Activated naive CD4-positive, alpha-beta T cell treated with Interleukin-2 at 50 U/mL for 16 hours (primary cell): ENCODE results near the gene TEX29.

ENCODE experiments used
- DNase-seq: peaks from one replicate; pipeline ENCODE4 v3.0.0-alpha.2; 2020

Gene TEX29

DNA sequence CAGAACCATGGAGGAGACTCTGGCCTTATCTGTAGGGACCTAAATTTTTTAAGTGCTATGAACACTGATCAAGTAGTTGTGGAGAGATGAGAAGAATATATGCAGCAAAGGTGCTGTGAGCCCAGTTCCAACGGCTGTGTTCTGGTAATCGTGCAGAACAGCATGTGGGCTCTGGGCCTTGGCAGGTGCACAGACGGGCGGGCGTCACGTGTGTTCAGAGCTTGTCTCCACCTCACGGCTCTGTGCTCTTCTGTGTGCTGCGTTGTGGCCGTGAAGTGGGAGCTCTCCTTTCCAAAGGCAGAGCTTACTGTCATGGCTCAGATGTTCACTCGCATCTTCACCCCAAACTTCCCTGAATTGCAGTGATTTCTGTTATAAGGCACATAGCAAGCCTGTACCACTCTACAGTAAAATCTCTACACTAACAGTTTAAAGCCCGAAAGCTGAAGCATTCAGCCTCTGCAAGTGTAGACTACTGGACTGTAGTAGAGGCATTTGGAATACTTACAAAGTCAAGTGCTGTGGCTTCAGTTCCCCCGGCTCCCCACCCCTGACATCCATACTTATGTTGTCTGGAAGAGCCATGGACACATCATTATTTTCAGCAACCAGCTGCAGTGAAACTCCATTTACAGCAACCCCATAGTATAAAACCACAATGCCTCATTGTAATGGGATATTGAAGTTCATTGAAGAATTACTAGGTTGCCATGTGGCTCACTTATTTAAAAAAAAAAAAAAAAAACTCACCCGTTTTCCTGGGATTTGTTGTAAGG, 27.5 kb upstream of the TEX29 start:
- no peak for DNase-seq

DNA sequence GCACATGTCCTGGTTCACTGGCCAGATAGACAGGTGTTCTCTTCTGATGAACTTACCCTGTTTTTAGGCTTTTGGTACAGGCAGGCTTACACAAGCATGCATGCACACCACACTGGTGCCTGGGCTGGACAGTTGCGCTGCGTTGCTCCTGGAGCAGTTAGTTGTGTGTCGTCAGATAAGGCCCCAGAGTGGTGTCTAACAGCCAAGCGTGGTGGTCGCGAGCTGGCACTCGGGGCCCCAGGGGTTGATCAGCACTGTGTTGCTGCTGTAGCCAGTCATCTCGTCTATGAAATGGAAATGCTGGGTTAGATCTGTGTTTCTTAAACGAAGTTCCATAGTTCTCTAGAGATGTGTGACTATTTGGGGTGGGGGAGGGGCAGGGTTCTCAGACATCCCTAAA, 24.6 kb upstream of the TEX29 start:
- DNase-seq: no peak

DNA sequence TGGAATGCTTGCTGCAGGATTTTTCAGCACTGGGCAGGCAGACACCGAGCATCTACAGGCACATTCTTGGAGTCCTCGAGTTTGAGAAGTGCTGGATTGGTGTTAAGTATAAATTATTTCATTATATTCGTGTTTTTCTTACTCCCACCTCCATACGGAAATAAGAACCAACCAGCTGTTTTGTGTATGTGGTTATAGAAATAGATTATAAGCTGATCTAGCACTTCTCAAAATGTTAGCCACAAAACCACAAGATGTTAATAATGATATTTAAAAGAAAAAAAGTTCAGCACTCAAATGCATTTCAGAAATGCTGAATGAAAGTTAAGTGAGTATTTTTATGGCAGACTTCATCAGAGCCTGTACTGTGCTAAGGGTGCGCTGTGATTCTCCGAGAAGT, 24.0 kb upstream of the TEX29 start:
- DNase-seq: no peak

DNA sequence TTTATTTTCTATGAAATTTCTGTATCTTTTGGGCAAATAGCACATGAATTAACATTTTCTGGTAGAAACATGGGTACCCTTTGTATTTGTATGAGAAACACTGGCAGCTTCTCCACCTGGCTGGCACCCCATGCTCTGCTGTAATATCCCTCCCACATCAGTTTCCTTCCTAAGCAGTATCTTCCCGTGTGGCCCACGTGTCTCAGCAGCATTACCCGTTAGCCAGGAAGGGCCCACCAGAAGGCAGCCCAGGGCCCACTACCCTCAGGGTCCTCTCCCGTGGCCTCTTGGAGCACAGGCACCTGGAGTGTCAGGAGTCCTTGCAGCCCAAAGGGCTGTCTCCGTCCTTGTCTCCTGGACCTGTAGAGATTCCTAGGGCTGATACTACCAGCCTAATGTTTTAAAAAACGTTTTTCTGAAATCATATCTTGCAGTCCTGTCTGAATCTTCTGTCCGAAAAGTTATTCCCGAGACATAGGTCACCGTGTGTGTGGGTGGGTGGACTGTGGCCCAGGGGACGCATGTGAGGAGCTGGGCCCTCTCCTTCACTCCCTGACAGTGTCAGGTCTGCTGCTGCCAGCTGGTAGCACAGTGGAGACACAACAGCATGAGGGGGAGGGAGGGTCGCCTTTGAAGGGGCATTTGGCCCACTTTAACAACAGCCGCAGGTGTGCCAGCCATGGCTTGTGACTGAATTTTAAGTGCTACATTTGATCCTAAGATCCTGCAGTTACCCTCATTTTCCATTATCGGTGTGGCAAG, 22.0 kb upstream of the TEX29 start:
- no peak for DNase-seq

DNA sequence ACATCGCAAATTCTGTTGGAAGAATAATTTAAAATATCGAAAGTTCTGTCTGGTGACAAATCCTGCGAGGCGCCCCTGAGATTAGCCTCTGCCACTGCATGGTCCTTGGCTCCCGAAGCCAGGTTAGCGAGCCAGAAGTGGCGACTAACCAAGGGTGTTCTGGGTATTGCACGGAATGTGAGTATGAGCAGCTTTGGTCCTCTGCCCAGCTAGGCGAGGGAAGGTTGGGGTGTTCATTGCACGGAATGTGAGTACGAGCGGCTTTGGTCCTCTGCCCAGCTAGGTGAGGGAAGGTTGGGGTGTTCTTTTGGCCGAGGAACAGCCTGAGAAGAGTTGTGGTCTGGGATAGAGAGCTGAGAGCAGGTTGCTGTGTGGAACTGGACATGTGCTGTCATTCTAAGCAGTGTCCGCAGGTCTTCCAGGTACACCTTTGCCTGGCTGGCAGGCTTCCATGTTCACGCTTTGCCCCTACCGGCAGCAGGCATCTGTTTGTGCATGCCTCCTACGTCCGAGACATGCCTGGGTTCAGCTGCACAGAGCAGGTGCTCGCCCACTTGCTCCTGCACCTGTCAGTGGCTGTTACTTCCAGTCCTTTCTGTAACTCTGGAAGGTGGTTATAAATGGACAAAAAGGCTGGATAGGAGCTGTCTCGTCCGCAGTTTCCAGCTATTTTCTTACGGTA, 18.3 kb upstream of the TEX29 start:
- no peak for DNase-seq

DNA sequence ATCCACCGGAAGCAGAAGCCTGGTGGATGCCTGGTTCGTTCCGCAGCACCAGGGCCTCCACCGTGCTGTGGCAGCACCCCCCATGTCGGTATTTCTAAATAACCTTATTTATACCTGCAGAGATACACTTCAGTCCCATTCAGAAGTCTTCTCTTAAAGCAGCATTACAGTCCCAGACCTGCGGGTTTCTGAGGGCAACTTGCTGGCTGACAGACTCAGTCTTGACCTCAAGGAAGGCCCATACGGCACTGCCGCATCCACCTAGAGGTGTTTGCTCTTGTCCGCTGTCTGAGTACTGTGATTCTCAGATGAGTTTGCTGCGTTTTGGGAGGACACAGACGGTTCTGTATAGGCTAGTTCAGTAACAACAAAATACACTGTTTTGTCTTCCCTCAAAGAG, 16.9 kb upstream of the TEX29 start:
- no peak for DNase-seq

DNA sequence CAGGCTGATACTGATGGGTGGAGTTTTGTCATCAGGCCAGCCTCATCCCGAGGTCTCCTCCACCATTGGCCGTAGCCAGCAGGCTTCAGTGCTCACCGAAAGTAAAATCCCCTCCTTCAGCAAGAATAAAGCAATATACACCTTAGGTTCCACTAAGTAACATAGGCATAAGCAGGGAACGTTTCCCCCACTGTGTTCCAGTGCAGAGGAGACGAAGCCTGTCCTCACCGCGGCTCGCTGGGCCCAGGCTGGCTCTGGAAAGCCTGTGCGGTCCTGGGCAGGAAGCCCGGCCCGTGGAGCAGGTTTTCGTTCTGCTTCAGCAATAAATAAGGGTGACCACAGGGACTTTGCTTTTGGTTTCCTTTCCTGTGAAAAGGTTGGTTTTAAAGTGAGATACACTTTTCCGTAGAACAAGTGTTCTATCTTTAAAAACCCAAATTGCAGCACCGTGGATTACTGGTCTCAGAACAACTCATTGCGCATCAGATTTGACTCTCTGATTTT, 16.3 kb upstream of the TEX29 start:
- DNase-seq: no peak

DNA sequence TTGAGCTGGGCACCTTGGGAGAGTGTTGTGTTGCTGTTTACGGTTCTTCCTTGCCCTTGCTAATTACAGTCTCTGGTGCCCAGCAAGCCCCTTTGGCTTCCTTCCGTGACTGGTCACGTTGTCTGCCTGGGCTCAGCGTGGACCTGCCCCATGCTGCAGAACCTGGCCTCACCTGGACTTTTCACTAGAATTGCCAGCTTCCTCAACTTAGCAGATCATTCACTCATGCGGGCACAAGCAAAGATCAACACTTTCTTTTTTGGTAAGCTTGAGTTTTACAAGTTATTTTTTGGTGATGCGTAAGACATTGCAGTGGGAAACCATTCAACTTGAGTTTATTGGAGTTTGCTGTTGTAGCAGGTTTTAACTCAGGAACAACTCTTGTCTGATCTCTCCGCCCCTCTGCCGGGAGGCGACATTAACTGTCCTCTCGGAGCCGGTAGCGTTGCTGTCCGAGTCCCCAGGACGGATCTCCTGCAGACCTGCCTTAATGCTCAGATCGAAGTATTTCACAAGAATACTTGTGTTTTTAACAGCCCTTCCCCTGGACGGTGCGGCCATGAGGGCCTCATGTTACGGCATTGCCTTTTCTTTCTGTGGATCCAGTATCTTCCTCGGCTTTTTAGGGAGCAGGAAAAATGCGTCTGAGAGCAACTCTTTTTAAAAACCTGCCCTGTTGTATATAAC, 15.7 kb upstream of the TEX29 start:
- DNase-seq: no peak

DNA sequence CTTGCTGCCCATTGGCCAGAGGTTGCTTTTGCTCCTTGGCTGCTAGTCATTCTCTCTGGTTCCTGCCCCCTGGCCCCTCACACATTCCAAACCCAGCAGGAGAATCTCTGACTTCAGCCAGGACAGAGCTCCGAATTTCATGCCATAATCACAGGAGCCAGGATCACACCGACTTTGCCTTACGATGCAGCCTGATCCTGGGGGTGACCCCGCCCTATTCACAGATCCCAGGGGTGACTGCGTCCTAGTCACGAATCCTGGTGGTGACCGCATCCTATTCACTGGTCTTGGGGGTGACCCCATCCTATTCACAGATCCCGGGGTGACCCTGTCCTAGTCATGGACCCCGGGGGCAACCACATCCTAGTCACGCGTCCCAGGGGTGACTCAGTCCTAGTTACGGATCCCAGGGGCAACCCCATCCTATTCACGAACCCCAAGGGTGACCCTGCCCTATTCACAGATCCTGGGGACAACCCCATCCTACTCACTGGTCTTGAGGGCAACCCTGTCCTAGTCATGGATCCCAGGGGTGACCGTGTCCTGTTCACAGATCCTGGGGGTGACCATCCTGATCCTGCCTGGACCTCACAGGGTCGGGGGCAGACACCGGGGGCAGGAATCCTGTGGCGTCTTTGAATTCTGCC, 7.4 kb upstream of the TEX29 start:
- no peak for DNase-seq

DNA sequence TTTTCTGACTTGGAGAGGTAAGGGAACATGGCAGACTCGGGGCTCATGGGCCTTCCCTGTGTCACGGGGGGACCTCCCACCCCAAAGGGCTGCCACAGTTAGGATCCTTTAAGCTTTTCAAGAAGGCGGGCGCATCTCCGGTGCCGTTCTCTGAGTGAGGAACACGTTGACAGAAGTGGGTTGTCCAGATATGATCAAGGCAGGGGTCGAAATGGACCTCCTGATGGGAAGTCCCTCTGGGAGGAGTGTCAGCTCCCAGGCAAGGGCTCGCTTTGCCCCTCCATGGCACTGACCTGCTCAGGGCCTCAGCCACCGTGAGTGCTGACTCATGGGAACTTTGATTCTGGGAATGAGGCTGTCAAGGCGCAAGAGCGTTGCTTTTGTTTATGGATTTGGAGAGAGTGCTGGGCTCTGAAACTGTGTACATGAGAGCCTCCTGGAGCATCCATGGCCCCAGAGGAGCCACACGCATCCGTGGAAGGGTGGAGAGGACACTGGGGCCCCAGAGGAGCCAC, 6.5 kb upstream of the TEX29 start:
- DNase-seq: no peak

DNA sequence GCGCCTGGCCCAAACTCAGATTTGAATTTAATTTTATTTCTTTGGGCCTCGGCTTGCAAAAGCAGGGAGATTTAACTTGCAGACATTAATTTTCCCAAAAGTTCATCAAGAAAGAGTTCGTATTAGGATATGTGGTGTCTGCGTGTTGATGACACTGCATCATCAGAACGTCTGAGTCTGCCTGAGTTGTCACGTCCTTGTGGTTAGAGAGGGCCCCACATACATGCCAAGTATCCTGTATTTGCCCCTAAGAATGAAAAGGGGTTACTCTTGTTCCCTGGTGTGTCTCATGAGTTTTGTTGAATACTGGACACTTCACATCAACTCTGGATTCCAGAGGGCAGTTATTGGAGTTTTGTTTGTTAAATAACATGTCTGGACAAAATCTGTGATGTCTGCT, 5.6 kb upstream of the TEX29 start:
- no peak for DNase-seq

DNA sequence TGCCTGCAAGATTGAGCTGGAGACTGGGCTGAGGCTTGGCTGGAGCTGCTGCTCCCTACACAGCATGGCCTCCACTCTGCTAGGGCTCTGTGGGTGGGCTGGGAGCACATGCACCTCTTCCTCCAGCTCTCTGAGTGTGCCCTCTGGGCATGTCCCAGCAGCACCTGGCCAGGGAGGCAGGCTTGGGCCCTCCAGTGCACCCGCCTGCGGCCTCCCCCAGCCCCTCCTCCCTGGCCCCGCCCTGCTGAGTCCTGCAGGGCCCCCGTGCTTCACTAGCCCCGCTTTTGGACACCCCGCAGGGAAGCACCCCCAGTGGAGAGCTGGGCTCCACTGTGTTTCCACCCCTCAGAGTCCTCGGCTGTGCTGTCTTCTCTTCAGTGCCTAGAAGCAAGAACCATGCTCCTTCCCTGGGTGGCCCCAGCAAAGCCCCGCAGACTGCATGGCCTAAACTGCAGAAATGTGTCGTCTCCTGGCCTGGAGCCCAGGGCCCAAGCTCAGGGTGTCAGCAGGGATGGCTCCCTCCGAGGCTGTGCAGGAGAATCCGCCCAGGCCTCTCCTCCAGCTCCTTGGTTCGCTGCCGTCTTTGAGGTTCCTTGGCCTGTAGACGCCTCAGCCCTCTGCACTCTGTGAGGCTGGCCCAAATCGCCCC, 5.0 kb upstream of the TEX29 start:
- no peak for DNase-seq

DNA sequence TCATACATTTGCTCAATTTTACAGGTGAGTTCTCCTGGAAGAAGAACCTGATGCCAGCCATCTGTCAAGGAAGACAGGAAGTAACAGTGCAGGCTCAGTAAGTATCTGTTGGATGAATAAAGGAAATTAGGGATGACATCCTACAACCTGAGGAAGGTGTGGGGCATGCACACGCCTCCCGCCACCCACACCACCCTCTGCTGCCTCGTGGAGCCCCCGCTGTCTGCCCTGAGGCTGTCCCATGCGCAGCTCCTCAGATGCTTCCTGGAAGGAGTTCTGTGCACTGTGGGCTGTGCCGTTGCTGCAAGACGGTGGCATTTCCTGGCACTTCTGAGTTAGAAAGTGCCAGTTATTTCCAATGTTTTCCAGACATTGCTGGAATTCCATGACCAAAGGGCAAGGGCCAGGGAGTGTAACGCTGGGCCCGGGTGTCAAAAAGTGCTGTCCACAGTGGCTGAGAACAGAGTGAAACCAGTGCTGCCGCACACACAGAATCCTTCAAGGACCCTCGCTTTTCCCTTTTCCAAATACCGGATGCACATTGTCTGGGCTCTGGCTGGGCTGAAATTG, 4.2 kb upstream of the TEX29 start:
- no peak for DNase-seq

DNA sequence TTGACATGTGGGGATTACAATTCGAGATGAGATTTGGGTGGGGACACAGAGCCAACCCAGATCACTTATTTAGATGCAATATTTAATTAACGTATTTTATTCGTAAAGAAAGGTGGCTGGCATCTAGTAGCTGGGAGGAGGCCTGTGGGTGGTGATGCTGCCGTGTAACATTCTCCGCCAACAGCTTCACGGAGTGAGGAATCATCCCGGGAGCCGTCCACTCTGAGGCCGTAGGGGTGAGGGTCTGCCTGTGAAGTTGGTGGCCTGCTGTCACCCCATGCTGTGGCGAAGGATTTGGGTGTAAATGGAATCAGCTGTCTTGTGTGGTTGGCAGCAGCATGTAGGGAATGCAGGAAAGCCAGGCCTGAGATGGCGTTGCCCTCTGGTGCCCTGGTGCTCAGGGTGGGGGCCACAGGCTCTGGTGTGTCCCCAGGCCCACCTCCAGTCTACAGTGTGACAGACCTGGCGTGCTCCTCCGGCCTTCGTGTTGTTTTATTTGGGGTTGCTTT, 3.3 kb upstream of the TEX29 start:
- no peak for DNase-seq

DNA sequence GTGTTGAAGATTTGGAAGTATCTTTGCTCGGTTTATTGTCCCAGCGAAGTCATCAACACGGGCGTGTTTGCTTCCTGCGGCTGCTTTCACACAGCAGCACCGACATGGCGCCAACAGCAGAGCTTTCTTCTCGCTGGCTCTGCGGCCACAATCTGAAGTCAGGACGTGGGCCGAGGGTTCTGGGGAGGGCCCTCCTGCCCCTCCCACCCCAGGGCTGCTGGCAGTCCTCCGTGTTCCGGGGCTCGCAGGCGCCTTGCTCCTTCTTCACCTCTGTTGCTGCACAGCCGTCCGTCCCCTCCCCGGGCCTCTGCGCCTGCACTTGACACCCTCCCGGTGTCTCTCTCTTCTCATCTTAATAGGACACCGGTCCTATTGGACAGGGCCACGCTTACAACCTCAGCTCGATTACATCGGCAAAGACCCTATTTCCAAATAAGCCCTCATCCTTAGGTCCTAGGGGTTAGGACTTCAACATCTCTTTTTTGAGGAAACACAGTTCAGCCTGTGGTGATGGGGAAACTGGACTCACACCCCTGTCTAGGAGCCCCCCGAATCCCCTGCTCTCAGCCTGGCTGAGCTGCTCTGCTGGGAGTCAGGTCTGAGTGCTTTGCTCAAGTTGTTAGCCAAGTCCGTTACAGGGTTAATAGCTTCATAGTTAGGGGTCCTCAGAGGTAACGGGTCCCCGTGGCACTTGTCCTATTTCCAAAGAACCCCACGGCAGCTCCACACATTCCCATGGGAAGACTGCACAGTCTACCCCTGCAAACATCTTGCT, 2.7 kb upstream of the TEX29 start:
- no peak for DNase-seq

DNA sequence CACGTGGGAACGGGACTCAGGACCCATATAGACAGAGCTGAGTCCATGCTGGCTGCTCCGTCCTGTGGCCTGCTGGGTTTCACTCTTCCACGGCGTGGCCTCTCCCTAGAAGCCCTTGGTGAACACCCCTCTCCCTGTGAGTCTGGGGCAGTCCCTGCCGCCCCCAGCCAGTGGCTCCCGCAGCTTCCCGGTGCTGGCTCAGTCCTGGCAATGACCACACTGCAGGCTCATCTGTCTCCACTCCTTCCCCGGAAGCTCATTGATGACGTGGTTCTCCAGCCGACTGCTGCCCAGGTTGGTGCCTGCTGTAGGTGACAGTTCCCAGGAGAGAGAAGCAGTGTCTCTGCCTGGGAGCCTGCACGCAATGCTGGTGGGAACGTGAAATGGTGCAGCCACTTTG, 2.1 kb upstream of the TEX29 start:
- DNase-seq: no peak

DNA sequence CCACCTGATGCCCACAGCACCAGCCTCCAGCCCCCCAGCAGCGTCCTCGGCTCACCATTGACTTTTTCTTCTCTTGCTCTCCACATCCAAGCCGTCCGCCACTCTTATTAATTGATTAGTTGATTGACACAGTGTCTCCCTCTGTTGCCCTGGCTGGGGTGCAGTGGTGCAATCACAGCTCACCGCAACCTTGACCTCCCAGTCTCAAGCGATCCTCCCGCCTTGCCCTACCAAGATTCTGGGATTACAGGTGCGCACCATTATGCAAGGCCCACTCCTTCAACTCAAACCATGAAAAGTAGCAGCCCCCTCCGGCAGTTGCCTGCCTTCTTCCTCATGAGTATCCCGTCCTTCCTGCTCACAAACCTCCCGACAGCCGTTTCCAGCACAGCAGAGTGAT, 921 bp upstream of the TEX29 start:
- DNase-seq: no peak

DNA sequence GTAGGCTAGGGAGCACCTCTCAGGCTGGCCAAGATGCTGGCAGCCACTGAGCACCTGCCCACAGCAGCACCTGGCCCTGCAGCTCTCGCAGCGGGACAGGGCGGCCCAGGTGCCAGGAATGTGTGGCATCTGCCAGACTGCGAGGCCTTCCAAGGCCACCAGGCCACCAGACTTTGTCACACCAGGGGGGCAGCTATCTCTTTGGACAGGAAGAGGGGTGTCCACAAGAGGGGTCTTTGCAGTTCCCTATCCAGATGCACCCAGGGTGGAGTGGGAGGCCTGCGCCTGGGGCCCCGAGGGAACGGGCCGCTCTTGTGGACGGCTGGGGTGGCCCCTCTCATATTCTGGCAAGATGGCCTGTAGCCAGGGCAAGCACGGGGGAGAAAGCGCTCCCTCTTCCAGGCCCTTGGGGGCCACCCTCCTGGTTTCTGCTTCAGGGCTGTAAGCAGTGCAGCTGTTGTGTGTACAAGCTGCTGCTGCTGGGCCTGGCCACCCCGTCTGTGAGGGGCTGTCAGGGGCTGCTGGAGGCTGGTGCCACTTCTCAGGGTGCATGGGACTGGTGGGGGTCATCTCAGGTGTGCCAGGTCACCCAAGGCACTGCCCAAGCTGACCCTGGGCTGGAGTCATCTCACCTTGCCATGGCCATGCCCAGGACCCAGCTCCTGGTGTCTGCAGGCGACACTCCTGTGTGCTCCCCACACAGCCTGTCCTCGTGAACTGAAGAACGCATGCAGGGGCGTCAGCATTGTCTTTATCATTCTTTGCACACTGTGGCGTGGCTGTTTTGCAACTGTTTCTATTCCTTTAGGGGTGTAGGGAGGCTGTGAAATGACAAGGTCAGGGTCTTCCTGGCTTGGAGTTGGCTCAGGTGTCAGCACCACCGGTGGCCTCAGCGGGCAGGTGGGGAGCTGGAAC, 1.8 kb downstream of the TEX29 start:
- no peak for DNase-seq

DNA sequence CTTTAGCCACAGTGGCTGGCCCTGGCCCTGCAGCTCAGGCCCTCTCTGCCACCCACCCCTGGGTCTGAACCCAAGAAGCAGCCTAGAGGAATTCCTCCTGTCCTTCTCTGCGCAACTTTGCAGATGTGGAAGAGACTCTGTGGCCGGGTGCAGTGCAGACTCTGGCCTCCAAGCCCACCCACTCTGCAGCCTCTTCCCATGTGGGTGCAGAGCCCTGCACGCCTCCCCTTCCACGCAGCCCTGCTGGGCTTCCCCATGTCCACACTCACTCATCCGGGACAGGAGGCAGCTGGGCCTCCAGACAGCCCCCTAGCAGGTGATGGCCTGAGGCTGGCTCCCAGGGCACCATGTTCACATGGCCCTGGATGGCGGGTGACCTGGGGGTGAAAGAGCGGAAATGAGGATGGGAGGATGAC, 2.5 kb downstream of the TEX29 start:
- no peak for DNase-seq
